GM21423 (cell line): ENCODE results near the gene RPL26.
"Not testable (repeated sequence)": the region's sequence is repeated elsewhere in the genome, so short reads cannot be mapped to it uniquely, and the experiment has no call there.

Experiments
- ATAC-seq: cut with Tn5 transposase; IDR thresholded peaks from one replicate; pipeline ENCODE4 v1.9.1; 2021; ENCODE audit warnings: mild to moderate bottlenecking, moderate library complexity; ENCODE audit not compliant: unreplicated experiment

RPL26 gene

GRCh38 chr17:8397636-8398035, 14.6 kb upstream of the RPL26 start, which contains the start of gene RNF222:
RNF222 (minus strand) TSS chr17:8397827; CDS start chr17:8393461, 4,366 bp downstream.
- ATAC-seq: no peak

GRCh38 chr17:8394497-8394896, 11.5 kb upstream of the RPL26 start:
- ATAC-seq: not testable (repeated sequence)

GRCh38 chr17:8393470-8394231, 10.7 kb upstream of the RPL26 start:
- no peak for ATAC-seq

GRCh38 chr17:8392674-8393469, 9.9 kb upstream of the RPL26 start:
- ATAC-seq: no peak

GRCh38 chr17:8392274-8392673, 9.3 kb upstream of the RPL26 start:
- no peak for ATAC-seq

- ATAC-seq: no peak
Observed at GRCh38 chr17:8391711-8392110, 8.7 kb upstream of the RPL26 start.

GRCh38 chr17:8387914-8388651, 5.1 kb upstream of the RPL26 start:
- no peak for ATAC-seq

- ATAC-seq: no peak
Observed at GRCh38 chr17:8386841-8387240, 3.8 kb upstream of the RPL26 start.

- ATAC-seq: no peak
Observed at GRCh38 chr17:8384801-8385378, 1.9 kb upstream of the RPL26 start.

GRCh38 chr17:8382880-8383142, 182 bp downstream of the RPL26 start:
- peak; percentile 4 for ATAC-seq

GRCh38 chr17:8382052-8382879, 727 bp downstream of the RPL26 start:
- ATAC-seq: no peak

GRCh38 chr17:8380049-8380448, 2.9 kb downstream of the RPL26 start:
- no peak for ATAC-seq

GRCh38 chr17:8378117-8378516, 4.9 kb downstream of the RPL26 start:
- ATAC-seq: not testable (repeated sequence)

- ATAC-seq: no peak
Observed at GRCh38 chr17:8377422-8377821, 5.6 kb downstream of the RPL26 start.

- ATAC-seq: peak; percentile 85
Observed at GRCh38 chr17:8376271-8377067, 6.5 kb downstream of the RPL26 start, which contains the start of gene KRABD2. KRABD2 (minus strand) TSS chr17:8376704.

- ATAC-seq: no peak
Observed at GRCh38 chr17:8375738-8376259, 7.2 kb downstream of the RPL26 start.

- not testable (repeated sequence) for ATAC-seq
Observed at GRCh38 chr17:8373856-8374255, 9.1 kb downstream of the RPL26 start.

GRCh38 chr17:8372422-8372821, 10.6 kb downstream of the RPL26 start:
- no peak for ATAC-seq

- ATAC-seq: no peak
Observed at GRCh38 chr17:8371786-8372185, 11.2 kb downstream of the RPL26 start.
